Measurements from ENCODE around the gene DCLRE1C. TPM values are rescaled to one million over a fixed set of nuclear protein-coding genes. Genes with fewer than 3 reads are reported as not detected.
"Not testable (repeated sequence)": the region's sequence is repeated elsewhere in the genome, so short reads cannot be mapped to it uniquely, and the experiment has no call there.

Gene DCLRE1C
- total RNA-seq, 2 experiments from 2014 or later, result 47.1 to 47.7 TPM

DNA sequence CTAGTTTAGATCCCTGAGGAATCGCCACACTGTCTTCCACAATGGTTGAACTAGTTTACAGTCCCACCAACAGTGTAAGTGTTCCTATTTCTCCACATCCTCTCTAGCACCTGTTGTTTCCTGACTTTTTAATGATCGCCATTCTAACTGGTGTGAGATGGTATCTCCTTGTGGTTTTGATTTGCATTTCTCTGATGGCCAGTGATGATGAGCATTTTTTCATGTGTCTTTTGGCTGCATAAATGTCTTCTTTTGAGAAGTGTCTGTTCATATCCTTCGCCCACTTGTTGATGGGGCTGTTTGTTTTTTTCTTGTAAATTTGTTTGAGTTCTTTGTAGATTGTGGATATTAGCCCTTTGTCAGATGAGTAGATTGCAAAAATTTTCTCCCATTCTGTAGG is 89.0 kb downstream of the DCLRE1C start:
- H3K9me3 Mint-ChIP-seq; POLR2A ChIA-PET; H3K4me1 Mint-ChIP-seq; ATAC-seq (ENCODE audit: low read depth); H3K27me3 Mint-ChIP-seq; H3K27ac Mint-ChIP-seq; DNase-seq; H3K4me3 Mint-ChIP-seq: not testable (repeated sequence)
- H3K36me3 Mint-ChIP-seq, result peaks cover 36% of the 10 kb centered on the region

GRCh38 chr10:14864466-14864865 is 89.4 kb downstream of the DCLRE1C start:
- ATAC-seq (ENCODE audit: low read depth); H3K4me3 Mint-ChIP-seq; H3K4me1 Mint-ChIP-seq; POLR2A ChIA-PET; DNase-seq; H3K27ac Mint-ChIP-seq; H3K9me3 Mint-ChIP-seq; H3K27me3 Mint-ChIP-seq: not testable (repeated sequence)
- peaks cover 34% of the 10 kb centered on the region for H3K36me3 Mint-ChIP-seq

- Mint-ChIP-seq H3K4me1 (peaks cover 3% of the 10 kb centered on the region), H3K9me3 (no peaks in the 10 kb centered on the region), H3K4me3 (no peak overlapping the region), H3K36me3 (peaks cover 28% of the 10 kb centered on the region), H3K27ac (peak overlapping the region; percentile 30), H3K27me3 (no peaks in the 10 kb centered on the region)
- ATAC-seq (ENCODE audit: low read depth), result no peak
- POLR2A ChIA-PET, result no interaction called here
- no peak for DNase-seq
These were observed 93.1 kb downstream of the DCLRE1C start for GRCh38 chr10:14860791-14861190.

GRCh38 chr10:14859775-14860174 is 94.1 kb downstream of the DCLRE1C start:
- no peaks in the 10 kb centered on the region for H3K27me3 Mint-ChIP-seq
- no peak overlapping the region for H3K4me3 Mint-ChIP-seq
- H3K27ac Mint-ChIP-seq, result no peak overlapping the region
- peaks cover 3% of the 10 kb centered on the region for H3K4me1 Mint-ChIP-seq
- POLR2A ChIA-PET, result no interaction called here
- H3K9me3 Mint-ChIP-seq, result no peaks in the 10 kb centered on the region
- H3K36me3 Mint-ChIP-seq, result peaks cover 23% of the 10 kb centered on the region
- ATAC-seq (ENCODE audit: low read depth) (no peak), DNase-seq (no peak)

GRCh38 chr10:14859043-14859442 is 94.9 kb downstream of the DCLRE1C start:
- ATAC-seq (ENCODE audit: low read depth) (no peak), DNase-seq (no peak)
- H3K27me3 Mint-ChIP-seq, result no peaks in the 10 kb centered on the region
- peaks cover 17% of the 10 kb centered on the region for H3K36me3 Mint-ChIP-seq
- no peak overlapping the region for H3K27ac Mint-ChIP-seq
- POLR2A ChIA-PET, result interaction anchor here (0.5 kb wide), 1 partner anchor 1007 kb away, joined by 3 read pairs; no protein-coding TSS in a partner anchor
- H3K4me3 Mint-ChIP-seq, result no peak overlapping the region
- no peaks in the 10 kb centered on the region for H3K9me3 Mint-ChIP-seq
- peaks cover 3% of the 10 kb centered on the region for H3K4me1 Mint-ChIP-seq

DNA sequence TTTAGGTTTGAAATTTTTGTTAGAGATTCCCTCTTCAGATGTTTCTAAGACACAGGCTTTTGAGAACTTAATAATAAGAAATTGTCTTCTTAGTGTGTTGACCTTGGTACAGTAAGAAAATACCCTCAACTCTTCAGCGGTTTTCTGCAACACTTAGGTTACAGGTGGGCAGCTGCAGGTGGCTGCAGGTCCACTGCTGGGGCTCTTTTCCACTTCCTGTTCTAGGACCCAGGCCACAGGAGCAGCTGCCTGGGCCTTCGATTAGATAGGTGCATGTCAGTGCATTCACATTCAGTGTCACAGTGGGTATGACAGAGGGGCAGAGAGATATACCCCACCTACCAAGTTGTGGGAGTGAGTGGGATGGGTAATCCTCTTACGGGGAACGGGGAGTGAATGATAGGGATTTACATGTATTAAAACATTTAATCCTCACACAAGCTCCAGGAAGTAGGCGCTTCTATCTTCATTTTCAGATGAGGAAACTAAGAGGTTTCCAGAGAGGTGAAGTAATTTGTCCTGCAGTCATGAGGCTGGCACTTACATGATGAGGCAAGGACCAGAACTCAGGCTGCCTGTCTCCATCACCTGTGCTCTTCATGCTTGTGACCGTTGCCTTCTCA is 95.4 kb downstream of the DCLRE1C start:
- H3K27ac Mint-ChIP-seq, result no peak overlapping the region

GRCh38 chr10:14855453-14855852 is 98.4 kb downstream of the DCLRE1C start:
- Mint-ChIP-seq H3K27ac (no peak overlapping the region), H3K9me3 (no peaks in the 10 kb centered on the region), H3K4me3 (no peak overlapping the region), H3K27me3 (no peaks in the 10 kb centered on the region), H3K36me3 (peaks cover 11% of the 10 kb centered on the region), H3K4me1 (peaks cover 1% of the 10 kb centered on the region)
- POLR2A ChIA-PET, result no interaction called here
- DNase-seq (no peak), ATAC-seq (ENCODE audit: low read depth) (no peak)

More for the DNA sequence above, 95.4 kb downstream of the DCLRE1C start:
- Mint-ChIP-seq H3K9me3 (no peaks in the 10 kb centered on the region), H3K36me3 (peaks cover 15% of the 10 kb centered on the region), H3K4me1 (peaks cover 2% of the 10 kb centered on the region), H3K4me3 (no peak overlapping the region), H3K27me3 (no peaks in the 10 kb centered on the region)
- no peak for ATAC-seq (ENCODE audit: low read depth)
- DNase-seq, result no peak
- POLR2A ChIA-PET, result interaction anchor here (0.5 kb wide), 1 partner anchor 1007 kb away, joined by 3 read pairs; no protein-coding TSS in a partner anchor

- POLR2A ChIA-PET, result interaction anchor here (0.9 kb wide), 1 partner anchor 9 kb away, joined by 3 read pairs; no protein-coding TSS in a partner anchor
- no peaks in the 10 kb centered on the region for H3K27me3 Mint-ChIP-seq
- ATAC-seq (ENCODE audit: low read depth), result no peak
- H3K9me3 Mint-ChIP-seq, result no peaks in the 10 kb centered on the region
- H3K27ac Mint-ChIP-seq, result no peak overlapping the region
- no peak overlapping the region for H3K4me3 Mint-ChIP-seq
- DNase-seq, result no peak
- H3K4me1 Mint-ChIP-seq, result no peaks in the 10 kb centered on the region
- peaks cover 6% of the 10 kb centered on the region for H3K36me3 Mint-ChIP-seq
These were observed 101.7 kb downstream of the DCLRE1C start for GRCh38 chr10:14852236-14852635.

Other genes with a start within 250 kb of the DCLRE1C start
- 100 to 1,000 TPM; 188 to 200 TPM for gene FAM107B, start 179.2 kb downstream of the DCLRE1C start, total RNA-seq
- 1 to 10 TPM in 1 of 2 experiments, under 1 TPM in 1; 0.82 to 1.0 TPM for gene CDNF, start 116.1 kb downstream of the DCLRE1C start, total RNA-seq
- 10 to 100 TPM; 23.0 to 25.1 TPM for gene HSPA14, start 115.8 kb downstream of the DCLRE1C start, total RNA-seq
- gene MSANTD7, start 115.8 kb downstream of the DCLRE1C start, total RNA-seq, result 10 to 100 TPM; 17.0 to 19.4 TPM
- gene SUV39H2, start 75.2 kb downstream of the DCLRE1C start, total RNA-seq, result 10 to 100 TPM; 19.4 to 22.3 TPM
- under 1 TPM; 0.78 to 0.88 TPM for gene MEIG1, start 5.3 kb upstream of the DCLRE1C start, total RNA-seq
- under 1 TPM; 0.45 to 0.61 TPM for gene OLAH, start 89.8 kb upstream of the DCLRE1C start, total RNA-seq
- 1 to 10 TPM; 1.5 to 1.8 TPM for gene ACBD7, start 134.7 kb upstream of the DCLRE1C start, total RNA-seq
- gene RPP38, start 143.3 kb upstream of the DCLRE1C start, total RNA-seq, result 10 to 100 TPM; 14.6 to 17.6 TPM
- 10 to 100 TPM; 56.1 to 59.2 TPM for gene NMT2, start 214.6 kb upstream of the DCLRE1C start, total RNA-seq